ENCODE measurements around the gene DGKZ.

Gene DGKZ

DNA sequence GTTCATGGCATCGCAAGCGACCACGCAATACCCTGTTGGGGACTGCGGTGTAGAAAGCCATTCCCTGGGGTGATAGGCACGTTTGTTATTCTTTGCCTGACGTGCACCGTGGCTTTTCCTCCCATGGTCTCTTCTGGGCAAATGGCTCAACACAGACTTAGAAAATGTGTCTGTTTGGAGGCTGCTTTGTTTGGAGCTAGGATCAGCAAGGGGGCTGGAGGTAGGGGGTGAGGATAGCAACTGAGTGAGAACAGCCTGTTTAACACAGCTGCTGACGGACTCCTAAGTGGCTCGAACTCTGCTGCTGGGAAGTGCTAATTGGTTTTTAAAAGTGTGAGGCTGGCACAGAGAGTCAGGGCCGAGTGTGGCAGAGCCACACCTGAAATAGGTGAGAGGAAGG lies 60.4 kb downstream of the DGKZ start:
- TF ChIP-seq, protein P1, sequence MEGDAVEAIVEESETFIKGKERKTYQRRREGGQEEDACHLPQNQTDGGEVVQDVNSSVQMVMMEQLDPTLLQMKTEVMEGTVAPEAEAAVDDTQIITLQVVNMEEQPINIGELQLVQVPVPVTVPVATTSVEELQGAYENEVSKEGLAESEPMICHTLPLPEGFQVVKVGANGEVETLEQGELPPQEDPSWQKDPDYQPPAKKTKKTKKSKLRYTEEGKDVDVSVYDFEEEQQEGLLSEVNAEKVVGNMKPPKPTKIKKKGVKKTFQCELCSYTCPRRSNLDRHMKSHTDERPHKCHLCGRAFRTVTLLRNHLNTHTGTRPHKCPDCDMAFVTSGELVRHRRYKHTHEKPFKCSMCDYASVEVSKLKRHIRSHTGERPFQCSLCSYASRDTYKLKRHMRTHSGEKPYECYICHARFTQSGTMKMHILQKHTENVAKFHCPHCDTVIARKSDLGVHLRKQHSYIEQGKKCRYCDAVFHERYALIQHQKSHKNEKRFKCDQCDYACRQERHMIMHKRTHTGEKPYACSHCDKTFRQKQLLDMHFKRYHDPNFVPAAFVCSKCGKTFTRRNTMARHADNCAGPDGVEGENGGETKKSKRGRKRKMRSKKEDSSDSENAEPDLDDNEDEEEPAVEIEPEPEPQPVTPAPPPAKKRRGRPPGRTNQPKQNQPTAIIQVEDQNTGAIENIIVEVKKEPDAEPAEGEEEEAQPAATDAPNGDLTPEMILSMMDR (IDR thresholded peaks at IDR 0.05; ENCODE audit: low read length, missing control alignments), result no peak
- no peak overlapping the region for H3K4me3 ChIP-seq (replicated peaks; ENCODE audit: low read depth, low read length)
- no peak for DNase-seq (ENCODE audit: low read depth)

DNA sequence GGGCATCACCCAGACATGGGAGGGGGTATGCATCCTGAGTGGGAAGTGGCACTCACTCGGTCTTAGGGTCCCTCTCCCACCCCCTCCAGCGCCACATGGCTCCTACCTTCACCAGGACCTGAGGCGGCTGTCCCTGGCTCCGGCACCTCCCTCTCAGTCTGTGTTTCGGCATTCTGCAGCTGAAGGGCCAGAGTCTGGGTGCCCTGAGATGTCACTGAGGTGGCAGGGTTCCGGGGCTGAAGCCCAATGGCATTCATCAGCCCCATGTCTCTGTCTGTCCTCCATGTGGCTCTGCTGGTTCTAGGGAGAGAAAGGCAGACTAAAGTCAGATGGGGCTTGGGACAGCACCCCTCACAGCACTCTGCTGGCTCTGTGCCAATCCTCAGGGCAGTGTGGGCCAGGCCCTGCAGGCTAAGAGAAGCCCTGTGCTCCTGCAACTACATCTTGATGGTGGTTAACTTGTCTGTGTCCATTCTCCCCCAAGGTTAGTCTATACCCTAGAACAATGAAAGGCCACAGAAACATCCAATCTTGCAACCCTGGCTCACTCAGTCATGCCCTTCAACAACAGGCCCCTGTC lies 61.2 kb downstream of the DGKZ start:
- no peak overlapping the region for H3K4me3 ChIP-seq (replicated peaks; ENCODE audit: low read depth, low read length)
- TF ChIP-seq, protein P1 (IDR thresholded peaks at IDR 0.05; ENCODE audit: low read length, missing control alignments), result no peak
- DNase-seq (ENCODE audit: low read depth), result no peak

DNA sequence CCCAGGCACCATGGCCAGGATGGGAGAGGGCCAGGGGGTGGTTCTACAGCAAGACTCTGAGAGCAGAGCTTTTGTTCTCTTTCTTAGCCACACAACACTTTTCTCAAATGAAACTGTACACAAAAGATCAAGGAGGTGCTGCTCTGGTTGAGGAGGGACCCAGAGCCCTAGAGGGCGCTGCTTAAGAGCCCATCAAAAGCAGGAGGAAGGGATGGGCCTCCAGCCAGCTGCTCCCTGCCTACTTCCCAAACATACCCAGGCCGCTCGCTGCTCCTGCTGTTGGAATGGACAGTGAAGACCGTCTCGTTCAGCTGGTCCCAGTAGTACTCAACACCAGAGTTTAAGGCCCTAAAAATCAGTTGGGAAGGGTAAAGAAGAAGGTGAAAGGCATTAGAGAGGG lies 62.8 kb downstream of the DGKZ start:
- no peak overlapping the region for H3K4me3 ChIP-seq (replicated peaks; ENCODE audit: low read depth, low read length)
- DNase-seq (ENCODE audit: low read depth), result peak; percentile 15
- TF ChIP-seq, protein P1 (IDR thresholded peaks at IDR 0.05; ENCODE audit: low read length, missing control alignments), result peak; percentile 30

DNA sequence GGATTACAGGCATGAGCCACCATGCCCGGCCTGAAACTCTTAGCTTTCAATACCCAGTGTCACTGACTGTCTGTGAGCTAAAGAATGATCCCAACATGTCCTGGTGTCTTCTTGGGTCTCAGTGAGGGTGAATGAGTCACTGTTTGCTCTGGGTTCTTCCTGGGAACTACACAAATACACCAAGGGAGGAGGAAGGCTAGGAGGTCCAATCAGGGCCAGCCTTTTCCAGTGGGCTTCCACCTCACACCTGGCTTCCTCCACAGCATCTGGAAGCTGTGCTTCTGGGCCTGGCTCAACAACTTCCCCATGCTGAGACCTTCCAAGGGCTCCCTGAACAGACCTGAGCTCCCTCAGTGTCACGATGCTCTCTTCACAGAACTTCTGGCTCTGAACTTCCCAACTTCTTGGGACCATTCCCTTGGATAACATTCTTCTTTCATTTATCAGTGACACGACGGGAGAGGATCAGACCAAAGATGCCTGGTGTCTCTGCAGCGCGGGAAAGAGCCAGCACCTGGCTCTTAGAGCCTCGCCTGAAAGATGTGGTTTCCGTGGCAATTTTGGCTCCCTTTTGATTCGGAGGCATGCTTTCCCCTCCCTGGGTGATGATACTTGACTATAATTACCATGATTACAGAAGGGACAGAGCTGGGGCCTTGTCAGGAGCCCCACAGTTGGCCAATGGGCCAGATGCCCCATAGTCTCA lies 66.7 kb downstream of the DGKZ start:
- H3K4me3 ChIP-seq (replicated peaks; ENCODE audit: low read depth, low read length), result no peak overlapping the region
- TF ChIP-seq, protein P1 (IDR thresholded peaks at IDR 0.05; ENCODE audit: low read length, missing control alignments), result no peak
- no peak for DNase-seq (ENCODE audit: low read depth)

DNA sequence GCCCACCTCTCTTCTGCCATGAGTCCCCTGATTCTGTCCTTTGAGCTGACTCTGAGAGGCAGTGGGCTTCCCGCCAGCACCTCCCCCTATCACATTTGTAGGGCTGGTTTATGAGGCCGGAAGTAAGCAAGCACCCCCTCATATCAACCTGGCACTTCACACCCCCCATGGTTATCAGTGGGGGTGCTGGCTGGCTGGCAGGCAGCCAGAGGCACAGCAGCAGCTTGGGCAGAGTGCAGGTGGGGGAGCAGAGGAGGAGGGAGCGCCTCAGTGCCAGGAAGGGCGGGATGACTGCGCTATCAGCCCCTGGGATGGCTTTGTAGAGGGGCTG lies 67.2 kb downstream of the DGKZ start:
- TF ChIP-seq, protein P1 (IDR thresholded peaks at IDR 0.05; ENCODE audit: low read length, missing control alignments), result no peak
- DNase-seq (ENCODE audit: low read depth), result no peak
- H3K4me3 ChIP-seq (replicated peaks; ENCODE audit: low read depth, low read length), result no peak overlapping the region

DNA sequence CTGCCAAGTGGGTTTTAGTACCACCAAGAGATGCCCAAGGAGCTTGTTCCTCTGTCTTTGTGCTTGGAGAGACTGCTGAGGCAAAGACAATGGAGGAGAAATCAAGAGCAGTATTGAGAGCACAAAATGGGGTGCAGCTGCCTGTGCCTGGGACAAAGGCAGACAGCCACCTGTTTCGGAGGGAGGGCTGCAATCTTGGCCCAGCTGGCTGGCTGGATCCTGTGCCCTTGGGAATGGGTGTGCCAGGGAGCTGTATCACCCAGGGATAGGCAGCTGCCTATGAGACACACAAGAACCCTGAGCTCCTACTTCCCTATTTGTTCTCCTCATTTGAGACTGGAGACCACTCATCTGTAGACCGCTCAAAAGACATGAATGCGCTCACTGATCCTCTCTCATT lies 67.6 kb downstream of the DGKZ start:
- no peak for DNase-seq (ENCODE audit: low read depth)
- TF ChIP-seq, protein P1 (IDR thresholded peaks at IDR 0.05; ENCODE audit: low read length, missing control alignments), result no peak
- H3K4me3 ChIP-seq (replicated peaks; ENCODE audit: low read depth, low read length), result no peak overlapping the region

DNA sequence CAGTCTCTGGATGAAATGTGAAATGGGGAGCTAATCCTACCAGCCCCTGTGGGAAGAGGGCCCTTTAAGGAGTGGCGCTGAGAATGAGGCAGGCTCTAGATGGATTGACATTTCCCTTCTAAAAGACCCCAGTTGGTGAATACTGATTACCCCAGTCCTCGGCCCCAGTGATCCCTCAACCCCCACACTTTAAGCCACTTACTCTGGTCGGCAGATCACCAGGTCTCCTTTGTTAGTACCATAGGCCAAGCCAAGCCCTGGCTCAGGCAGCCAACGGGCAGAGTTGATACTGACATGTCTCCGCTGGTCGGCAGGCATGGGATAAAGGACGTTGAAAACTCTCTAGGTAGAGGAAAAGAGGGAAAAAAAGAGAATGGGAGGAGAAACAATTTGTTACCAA lies 70.4 kb downstream of the DGKZ start:
- no peak for DNase-seq (ENCODE audit: low read depth)
- H3K4me3 ChIP-seq (replicated peaks; ENCODE audit: low read depth, low read length), result no peak overlapping the region
- TF ChIP-seq, protein P1 (IDR thresholded peaks at IDR 0.05; ENCODE audit: low read length, missing control alignments), result no peak

Measured in fibroblast of pulmonary artery (primary cell).